ENCODE measurements around the gene ABLIM1.

The ABLIM1 gene

GRCh38 chr10:114628106-114628505 lies 30.0 kb downstream of the ABLIM1 start:
- H3K9me3 ChIP-seq (ENCODE audit: control insufficient read depth in 2 of 2, low read length in 2 of 2), result no peaks in the 10 kb centered on the region
- no peak overlapping the region for H3K9ac ChIP-seq (ENCODE audit: low read depth in 1 of 2, low read length in 2 of 2)
- H3K4me3 ChIP-seq (ENCODE audit: low read length in 2 of 2), result no peak overlapping the region
- H3K27me3 ChIP-seq (ENCODE audit: control insufficient read depth in 2 of 2, insufficient read depth in 2 of 2, low read length in 2 of 2), result peaks cover 0 to 4% of the 10 kb centered on the region in 2 donors
- H3K27ac ChIP-seq (ENCODE audit: low read depth in 2 of 2, low read length in 2 of 2), result no peak overlapping the region
- peaks cover 22 to 29% of the 10 kb centered on the region in 2 donors for H3K4me1 ChIP-seq (ENCODE audit: control insufficient read depth in 2 of 2, insufficient read depth in 2 of 2, low read length in 2 of 2)
- H3K36me3 ChIP-seq (ENCODE audit: control insufficient read depth in 2 of 2, insufficient read depth in 2 of 2, low read length in 2 of 2), result no peaks in the 10 kb centered on the region

- no peaks in the 10 kb centered on the region for H3K27me3 ChIP-seq (ENCODE audit: control insufficient read depth in 2 of 2, insufficient read depth in 2 of 2, low read length in 2 of 2)
- H3K9me3 ChIP-seq (ENCODE audit: control insufficient read depth in 2 of 2, low read length in 2 of 2), result no peaks in the 10 kb centered on the region
- no peak overlapping the region for H3K9ac ChIP-seq (ENCODE audit: low read depth in 1 of 2, low read length in 2 of 2)
- peaks cover 15 to 28% of the 10 kb centered on the region in 2 donors for H3K4me1 ChIP-seq (ENCODE audit: control insufficient read depth in 2 of 2, insufficient read depth in 2 of 2, low read length in 2 of 2)
- H3K27ac ChIP-seq (ENCODE audit: low read depth in 2 of 2, low read length in 2 of 2), result no peak overlapping the region
- no peaks in the 10 kb centered on the region for H3K36me3 ChIP-seq (ENCODE audit: control insufficient read depth in 2 of 2, insufficient read depth in 2 of 2, low read length in 2 of 2)
- no peak overlapping the region for H3K4me3 ChIP-seq (ENCODE audit: low read length in 2 of 2)
These were observed 31.2 kb downstream of the ABLIM1 start for GRCh38 chr10:114626841-114627240.

GRCh38 chr10:114624951-114625780 lies 32.9 kb downstream of the ABLIM1 start:
- Histone ChIP-seq H3K27ac (ENCODE audit: low read depth in 2 of 2, low read length in 2 of 2) (no peak overlapping the region), H3K4me3 (ENCODE audit: low read length in 2 of 2) (no peak overlapping the region), H3K9ac (ENCODE audit: low read depth in 1 of 2, low read length in 2 of 2) (no peak overlapping the region)

GRCh38 chr10:114624422-114624821 lies 33.7 kb downstream of the ABLIM1 start:
- Histone ChIP-seq H3K27ac (ENCODE audit: low read depth in 2 of 2, low read length in 2 of 2) (no peak overlapping the region), H3K9ac (ENCODE audit: low read depth in 1 of 2, low read length in 2 of 2) (no peak overlapping the region), H3K4me1 (ENCODE audit: control insufficient read depth in 2 of 2, insufficient read depth in 2 of 2, low read length in 2 of 2) (peaks cover 8 to 20% of the 10 kb centered on the region in 2 donors), H3K4me3 (ENCODE audit: low read length in 2 of 2) (no peak overlapping the region), H3K9me3 (ENCODE audit: control insufficient read depth in 2 of 2, low read length in 2 of 2) (no peaks in the 10 kb centered on the region), H3K36me3 (ENCODE audit: control insufficient read depth in 2 of 2, insufficient read depth in 2 of 2, low read length in 2 of 2) (no peaks in the 10 kb centered on the region), H3K27me3 (ENCODE audit: control insufficient read depth in 2 of 2, insufficient read depth in 2 of 2, low read length in 2 of 2) (no peaks in the 10 kb centered on the region)

More at GRCh38 chr10:114624951-114625780, 32.9 kb downstream of the ABLIM1 start:
- H3K9me3 ChIP-seq (ENCODE audit: control insufficient read depth in 2 of 2, low read length in 2 of 2), result no peaks in the 10 kb centered on the region
- no peaks in the 10 kb centered on the region for H3K27me3 ChIP-seq (ENCODE audit: control insufficient read depth in 2 of 2, insufficient read depth in 2 of 2, low read length in 2 of 2)
- no peaks in the 10 kb centered on the region for H3K36me3 ChIP-seq (ENCODE audit: control insufficient read depth in 2 of 2, insufficient read depth in 2 of 2, low read length in 2 of 2)
- H3K4me1 ChIP-seq (ENCODE audit: control insufficient read depth in 2 of 2, insufficient read depth in 2 of 2, low read length in 2 of 2), result peaks cover 8 to 20% of the 10 kb centered on the region in 2 donors

GRCh38 chr10:114623661-114624294 lies 34.3 kb downstream of the ABLIM1 start:
- H3K27ac ChIP-seq (ENCODE audit: low read depth in 2 of 2, low read length in 2 of 2), result peak overlapping the region; percentile 37 to 38

GRCh38 chr10:114623155-114623554 lies 34.9 kb downstream of the ABLIM1 start:
- H3K27me3 ChIP-seq (ENCODE audit: control insufficient read depth in 2 of 2, insufficient read depth in 2 of 2, low read length in 2 of 2), result no peaks in the 10 kb centered on the region
- H3K9me3 ChIP-seq (ENCODE audit: control insufficient read depth in 2 of 2, low read length in 2 of 2), result no peaks in the 10 kb centered on the region
- H3K36me3 ChIP-seq (ENCODE audit: control insufficient read depth in 2 of 2, insufficient read depth in 2 of 2, low read length in 2 of 2), result no peaks in the 10 kb centered on the region
- H3K4me1 ChIP-seq (ENCODE audit: control insufficient read depth in 2 of 2, insufficient read depth in 2 of 2, low read length in 2 of 2), result peaks cover 8 to 20% of the 10 kb centered on the region in 2 donors
- peak overlapping the region; percentile 37 to 54 for H3K27ac ChIP-seq (ENCODE audit: low read depth in 2 of 2, low read length in 2 of 2)
- H3K4me3 ChIP-seq (ENCODE audit: low read length in 2 of 2), result peak overlapping the region in 1 of 2 donors; percentile 4
- no peak overlapping the region for H3K9ac ChIP-seq (ENCODE audit: low read depth in 1 of 2, low read length in 2 of 2)

More at GRCh38 chr10:114623661-114624294, 34.3 kb downstream of the ABLIM1 start:
- Histone ChIP-seq H3K36me3 (ENCODE audit: control insufficient read depth in 2 of 2, insufficient read depth in 2 of 2, low read length in 2 of 2) (no peaks in the 10 kb centered on the region), H3K4me3 (ENCODE audit: low read length in 2 of 2) (no peak overlapping the region), H3K9ac (ENCODE audit: low read depth in 1 of 2, low read length in 2 of 2) (no peak overlapping the region), H3K9me3 (ENCODE audit: control insufficient read depth in 2 of 2, low read length in 2 of 2) (no peaks in the 10 kb centered on the region), H3K27me3 (ENCODE audit: control insufficient read depth in 2 of 2, insufficient read depth in 2 of 2, low read length in 2 of 2) (no peaks in the 10 kb centered on the region), H3K4me1 (ENCODE audit: control insufficient read depth in 2 of 2, insufficient read depth in 2 of 2, low read length in 2 of 2) (peaks cover 8 to 20% of the 10 kb centered on the region in 2 donors)

GRCh38 chr10:114618722-114619121 lies 39.4 kb downstream of the ABLIM1 start:
- H3K4me3 ChIP-seq (ENCODE audit: low read length in 2 of 2), result no peak overlapping the region
- H3K4me1 ChIP-seq (ENCODE audit: control insufficient read depth in 2 of 2, insufficient read depth in 2 of 2, low read length in 2 of 2), result peaks cover 15 to 31% of the 10 kb centered on the region in 2 donors
- no peaks in the 10 kb centered on the region for H3K9me3 ChIP-seq (ENCODE audit: control insufficient read depth in 2 of 2, low read length in 2 of 2)
- no peak overlapping the region for H3K27ac ChIP-seq (ENCODE audit: low read depth in 2 of 2, low read length in 2 of 2)
- H3K27me3 ChIP-seq (ENCODE audit: control insufficient read depth in 2 of 2, insufficient read depth in 2 of 2, low read length in 2 of 2), result no peaks in the 10 kb centered on the region
- no peaks in the 10 kb centered on the region for H3K36me3 ChIP-seq (ENCODE audit: control insufficient read depth in 2 of 2, insufficient read depth in 2 of 2, low read length in 2 of 2)
- no peak overlapping the region for H3K9ac ChIP-seq (ENCODE audit: low read depth in 1 of 2, low read length in 2 of 2)

GRCh38 chr10:114616516-114616915 lies 41.6 kb downstream of the ABLIM1 start:
- Histone ChIP-seq H3K27ac (ENCODE audit: low read depth in 2 of 2, low read length in 2 of 2) (no peak overlapping the region), H3K36me3 (ENCODE audit: control insufficient read depth in 2 of 2, insufficient read depth in 2 of 2, low read length in 2 of 2) (no peaks in the 10 kb centered on the region), H3K4me1 (ENCODE audit: control insufficient read depth in 2 of 2, insufficient read depth in 2 of 2, low read length in 2 of 2) (peaks cover 10 to 38% of the 10 kb centered on the region in 2 donors), H3K27me3 (ENCODE audit: control insufficient read depth in 2 of 2, insufficient read depth in 2 of 2, low read length in 2 of 2) (no peaks in the 10 kb centered on the region), H3K9me3 (ENCODE audit: control insufficient read depth in 2 of 2, low read length in 2 of 2) (no peaks in the 10 kb centered on the region), H3K4me3 (ENCODE audit: low read length in 2 of 2) (no peak overlapping the region), H3K9ac (ENCODE audit: low read depth in 1 of 2, low read length in 2 of 2) (no peak overlapping the region)

GRCh38 chr10:114616103-114616502 lies 42.0 kb downstream of the ABLIM1 start:
- H3K4me1 ChIP-seq (ENCODE audit: control insufficient read depth in 2 of 2, insufficient read depth in 2 of 2, low read length in 2 of 2), result peaks cover 10 to 41% of the 10 kb centered on the region in 2 donors
- H3K9me3 ChIP-seq (ENCODE audit: control insufficient read depth in 2 of 2, low read length in 2 of 2), result no peaks in the 10 kb centered on the region

GRCh38 chr10:114615600-114616007 lies 42.5 kb downstream of the ABLIM1 start:
- no peak overlapping the region for H3K4me3 ChIP-seq (ENCODE audit: low read length in 2 of 2)
- no peaks in the 10 kb centered on the region for H3K36me3 ChIP-seq (ENCODE audit: control insufficient read depth in 2 of 2, insufficient read depth in 2 of 2, low read length in 2 of 2)
- no peaks in the 10 kb centered on the region for H3K27me3 ChIP-seq (ENCODE audit: control insufficient read depth in 2 of 2, insufficient read depth in 2 of 2, low read length in 2 of 2)
- H3K4me1 ChIP-seq (ENCODE audit: control insufficient read depth in 2 of 2, insufficient read depth in 2 of 2, low read length in 2 of 2), result peaks cover 10 to 41% of the 10 kb centered on the region in 2 donors
- H3K9ac ChIP-seq (ENCODE audit: low read depth in 1 of 2, low read length in 2 of 2), result no peak overlapping the region
- no peaks in the 10 kb centered on the region for H3K9me3 ChIP-seq (ENCODE audit: control insufficient read depth in 2 of 2, low read length in 2 of 2)
- H3K27ac ChIP-seq (ENCODE audit: low read depth in 2 of 2, low read length in 2 of 2), result peak overlapping the region in 1 of 2 donors; percentile 12

More at GRCh38 chr10:114616103-114616502, 42.0 kb downstream of the ABLIM1 start:
- H3K27ac ChIP-seq (ENCODE audit: low read depth in 2 of 2, low read length in 2 of 2), result no peak overlapping the region
- no peak overlapping the region for H3K4me3 ChIP-seq (ENCODE audit: low read length in 2 of 2)
- no peaks in the 10 kb centered on the region for H3K36me3 ChIP-seq (ENCODE audit: control insufficient read depth in 2 of 2, insufficient read depth in 2 of 2, low read length in 2 of 2)
- no peaks in the 10 kb centered on the region for H3K27me3 ChIP-seq (ENCODE audit: control insufficient read depth in 2 of 2, insufficient read depth in 2 of 2, low read length in 2 of 2)
- H3K9ac ChIP-seq (ENCODE audit: low read depth in 1 of 2, low read length in 2 of 2), result no peak overlapping the region

All from mucosa of rectum (tissue), 2 donors.